ENCODE measurements around the gene KRTAP4-9.
"Not testable (repeated sequence)": the region's sequence is repeated elsewhere in the genome, so short reads cannot be mapped to it uniquely, and the experiment has no call there.

Gene KRTAP4-9

GRCh38 chr17:41125064-41125463 is 19.9 kb downstream of the KRTAP4-9 start:
- ChIA-PET CTCF (no interaction called here), POLR2A (ENCODE audit: low non-redundant PET) (no interaction called here)
- TF ChIP-seq, protein P1, sequence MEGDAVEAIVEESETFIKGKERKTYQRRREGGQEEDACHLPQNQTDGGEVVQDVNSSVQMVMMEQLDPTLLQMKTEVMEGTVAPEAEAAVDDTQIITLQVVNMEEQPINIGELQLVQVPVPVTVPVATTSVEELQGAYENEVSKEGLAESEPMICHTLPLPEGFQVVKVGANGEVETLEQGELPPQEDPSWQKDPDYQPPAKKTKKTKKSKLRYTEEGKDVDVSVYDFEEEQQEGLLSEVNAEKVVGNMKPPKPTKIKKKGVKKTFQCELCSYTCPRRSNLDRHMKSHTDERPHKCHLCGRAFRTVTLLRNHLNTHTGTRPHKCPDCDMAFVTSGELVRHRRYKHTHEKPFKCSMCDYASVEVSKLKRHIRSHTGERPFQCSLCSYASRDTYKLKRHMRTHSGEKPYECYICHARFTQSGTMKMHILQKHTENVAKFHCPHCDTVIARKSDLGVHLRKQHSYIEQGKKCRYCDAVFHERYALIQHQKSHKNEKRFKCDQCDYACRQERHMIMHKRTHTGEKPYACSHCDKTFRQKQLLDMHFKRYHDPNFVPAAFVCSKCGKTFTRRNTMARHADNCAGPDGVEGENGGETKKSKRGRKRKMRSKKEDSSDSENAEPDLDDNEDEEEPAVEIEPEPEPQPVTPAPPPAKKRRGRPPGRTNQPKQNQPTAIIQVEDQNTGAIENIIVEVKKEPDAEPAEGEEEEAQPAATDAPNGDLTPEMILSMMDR (conservative IDR thresholded peaks at IDR 0.05; ENCODE audit: low read depth) = no peak
- H3K27ac ChIP-seq = no peak overlapping the region
- DNase-seq (ENCODE audit: low spot score) = no peak

- no peak for DNase-seq (ENCODE audit: low spot score)
- H3K27ac ChIP-seq = no peak overlapping the region
- ChIA-PET POLR2A (ENCODE audit: low non-redundant PET) (no interaction called here), CTCF (no interaction called here)
- TF ChIP-seq, protein P1 (conservative IDR thresholded peaks at IDR 0.05; ENCODE audit: low read depth) = no peak
These were observed 21.2 kb downstream of the KRTAP4-9 start for GRCh38 chr17:41126412-41126811.

DNA sequence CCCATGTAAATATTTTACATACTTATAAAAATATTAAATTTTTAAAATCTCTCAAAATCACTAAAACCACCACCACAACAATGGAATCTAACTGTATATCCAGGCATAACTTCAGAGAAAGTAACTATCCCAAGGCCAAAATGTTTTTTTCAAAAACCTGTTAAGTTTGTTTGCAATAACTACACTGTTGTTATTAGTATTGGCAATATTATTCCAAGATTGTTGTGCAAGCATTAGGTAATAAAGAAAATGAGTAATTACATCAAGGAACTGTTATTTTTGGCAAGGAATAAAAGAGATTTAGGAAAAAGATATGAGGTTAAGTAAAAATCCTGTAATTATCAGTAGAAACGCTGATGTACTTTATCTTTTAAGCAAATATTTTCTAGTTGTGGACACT is 22.2 kb downstream of the KRTAP4-9 start:
- TF ChIP-seq, protein P1 (conservative IDR thresholded peaks at IDR 0.05; ENCODE audit: low read depth) = no peak
- CTCF ChIA-PET = interaction anchor here (0.9 kb wide), 1 partner anchor 70 kb away, joined by 5 read pairs; no protein-coding TSS in a partner anchor
- no peak overlapping the region for H3K27ac ChIP-seq
- POLR2A ChIA-PET (ENCODE audit: low non-redundant PET) = no interaction called here
- DNase-seq (ENCODE audit: low spot score) = no peak

- no peak overlapping the region for H3K27ac ChIP-seq
- CTCF ChIA-PET = no interaction called here
- POLR2A ChIA-PET (ENCODE audit: low non-redundant PET) = interaction anchor here (1.0 kb wide), 1 partner anchor 313 kb away, joined by 3 read pairs; no protein-coding TSS in a partner anchor
- DNase-seq (ENCODE audit: low spot score) = peak; percentile 75
- TF ChIP-seq, protein P1 (conservative IDR thresholded peaks at IDR 0.05; ENCODE audit: low read depth) = no peak
These were observed 26.8 kb downstream of the KRTAP4-9 start for GRCh38 chr17:41131979-41132378.

GRCh38 chr17:41133880-41134735 is 28.9 kb downstream of the KRTAP4-9 start:
- TF ChIP-seq, protein P1 (conservative IDR thresholded peaks at IDR 0.05; ENCODE audit: low read depth) = no peak
- no peak overlapping the region for H3K27ac ChIP-seq
- POLR2A ChIA-PET (ENCODE audit: low non-redundant PET) = no interaction called here
- no peak for DNase-seq (ENCODE audit: low spot score)
- CTCF ChIA-PET = interaction anchor here (0.6 to 0.7 kb wide), 2 partner anchors 284 to 1861 kb away, joined by 3 read pairs; no protein-coding TSS in a partner anchor

DNA sequence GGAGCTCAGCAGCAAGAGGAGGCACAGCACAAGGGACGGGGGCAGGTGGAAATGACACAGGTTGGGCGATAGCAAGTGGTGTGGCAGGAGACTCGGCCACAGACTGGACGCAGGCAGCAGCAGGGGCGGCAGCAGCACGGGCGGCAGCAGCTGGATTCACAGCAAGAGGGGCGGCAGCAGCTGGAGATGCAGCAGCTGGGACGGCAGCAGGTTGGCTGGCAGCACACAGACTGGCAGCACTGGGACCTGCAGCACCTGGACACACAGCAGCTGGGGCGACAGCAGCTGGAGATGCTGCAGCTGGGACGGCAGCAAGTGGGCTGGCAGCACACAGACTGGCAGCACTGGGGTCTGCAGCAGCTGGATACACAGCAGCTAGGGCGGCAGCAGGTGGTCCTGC is 34.7 kb downstream of the KRTAP4-9 start:
- CTCF ChIA-PET = interaction anchor here (0.6 kb wide), 1 partner anchor 264 kb away, joined by 3 read pairs; no protein-coding TSS in a partner anchor
- peak overlapping the region; percentile 48; the same call in 1 of the 2 replicates for H3K27ac ChIP-seq
- POLR2A ChIA-PET (ENCODE audit: low non-redundant PET) = not testable (repeated sequence)

More for the DNA sequence above, 34.7 kb downstream of the KRTAP4-9 start:
- DNase-seq (ENCODE audit: low spot score) = not testable (repeated sequence)

Measured in RWPE1 (cell line).